Neuronal stem cell (in vitro differentiated cells): ENCODE measurements around the gene CAMTA1.

Experiments
- DNase-seq: peaks from one replicate; pipeline ENCODE4 v3.0.0-alpha.2; 2013; ENCODE audit warnings: low spot score
- H2AFZ ChIP-seq: one replicate; pipeline ENCODE4 v1.6.1; 2013; ENCODE audit warnings: mild to moderate bottlenecking, low read length, inconsistent platforms
- H2AK5ac ChIP-seq: 2 replicates; pipeline ENCODE4 v1.6.1; 2013; ENCODE audit warnings: low read depth, mild to moderate bottlenecking, inconsistent platforms, low read length, moderate library complexity, mixed read lengths
- H2BK120ac ChIP-seq: 2 replicates; pipeline ENCODE4 v1.6.1; 2013; ENCODE audit warnings: low read depth, mild to moderate bottlenecking, inconsistent platforms, low read length, moderate library complexity, mixed read lengths
- H2BK12ac ChIP-seq: one replicate; pipeline ENCODE4 v1.6.1; 2013; ENCODE audit warnings: low read length, inconsistent platforms
- H2BK15ac ChIP-seq: 2 replicates; pipeline ENCODE4 v1.6.1; 2013; ENCODE audit warnings: mild to moderate bottlenecking, low read length, inconsistent platforms, mixed read lengths
- H2BK5ac ChIP-seq: one replicate; pipeline ENCODE4 v1.6.1; 2013; ENCODE audit warnings: inconsistent platforms, mild to moderate bottlenecking, low read length, moderate library complexity
- H3K14ac ChIP-seq: one replicate; pipeline ENCODE4 v1.6.1; 2013; ENCODE audit warnings: low read length, inconsistent platforms
- H3K18ac ChIP-seq: 2 replicates; pipeline ENCODE4 v1.6.1; 2013; ENCODE audit warnings: low read length, inconsistent platforms
- H3K23ac ChIP-seq: 2 replicates; pipeline ENCODE4 v1.6.1; 2013; ENCODE audit warnings: low read depth, mild to moderate bottlenecking, mixed read lengths, low read length, inconsistent platforms; ENCODE audit not compliant: poor library complexity
- H3K27ac ChIP-seq: replicated peaks from 3 replicates; pipeline ENCODE4 v1.5.1; 2013; ENCODE audit warnings: low read length, inconsistent platforms
- H3K27me3 ChIP-seq, 3 experiments: 2 replicates each; pipeline ENCODE4 v1.6.1; 2013; ENCODE audit warnings: low read length in 3 of 3, mild to moderate bottlenecking in 2 of 3, inconsistent platforms in 1 of 3, low read depth in 1 of 3, mixed read lengths in 1 of 3, moderate library complexity in 1 of 3; ENCODE audit not compliant: control insufficient read depth in 3 of 3, insufficient read depth in 3 of 3
- H3K36me3 ChIP-seq, 2 donors: replicated peaks in 1 of 2; 2 replicates each; pipeline ENCODE4 v1.6.1; 2013; ENCODE audit warnings: low read length in 2 of 2; ENCODE audit not compliant: control insufficient read depth in 2 of 2, insufficient read depth in 2 of 2
- H3K4ac ChIP-seq: 2 replicates; pipeline ENCODE4 v1.6.1; 2013; ENCODE audit warnings: inconsistent platforms, mild to moderate bottlenecking, low read length, moderate library complexity
- H3K4me1 ChIP-seq, 2 donors: 1 replicate in 1 of 2; 2 replicates in 1 of 2; pipeline ENCODE4 v1.6.1; 2013; ENCODE audit warnings: low read length in 2 of 2, low read depth in 1 of 2; ENCODE audit not compliant: control insufficient read depth in 2 of 2, insufficient read depth in 1 of 2
- H3K4me2 ChIP-seq: one replicate; pipeline ENCODE4 v1.6.1; 2013; ENCODE audit warnings: mild to moderate bottlenecking, low read length, inconsistent platforms; ENCODE audit not compliant: insufficient read depth, poor library complexity, severe bottlenecking
- H3K4me3 ChIP-seq, 2 donors: 2 replicates each; pipeline ENCODE4 v1.5.1; 2013; ENCODE audit warnings: low read length in 2 of 2, mild to moderate bottlenecking in 2 of 2, inconsistent platforms in 1 of 2, moderate library complexity in 1 of 2
- H3K79me1 ChIP-seq: one replicate; pipeline ENCODE4 v1.6.1; 2013; ENCODE audit warnings: low read depth, mild to moderate bottlenecking, inconsistent platforms, low read length, moderate library complexity
- H3K9ac ChIP-seq: one replicate; pipeline ENCODE4 v1.6.1; 2013; ENCODE audit warnings: mild to moderate bottlenecking, low read depth, low read length, inconsistent platforms; ENCODE audit not compliant: poor library complexity
- H3K9me3 ChIP-seq, 2 donors: replicated peaks in 1 of 2; 2 replicates each; pipeline versions ENCODE3 to v1.6.1; 2013; ENCODE audit warnings: low read length in 2 of 2, mild to moderate bottlenecking in 2 of 2, inconsistent platforms in 1 of 2, low read depth in 1 of 2, mixed read lengths in 1 of 2, moderate library complexity in 1 of 2; ENCODE audit not compliant: control insufficient read depth in 2 of 2, insufficient read depth in 1 of 2
- H4K8ac ChIP-seq: one replicate; pipeline ENCODE4 v1.6.1; 2013; ENCODE audit warnings: low read depth, mild to moderate bottlenecking, inconsistent platforms, low read length, moderate library complexity
- H4K91ac ChIP-seq: one replicate; pipeline ENCODE4 v1.6.1; 2013; ENCODE audit warnings: low read length, low read depth, mild to moderate bottlenecking, inconsistent platforms; ENCODE audit not compliant: poor library complexity
- WGBS, 2 donors: extraction: QIAGEN DNeasy Blood & Tissue Kit; methylation state at CpG; one replicate each; pipeline ENCODE4 v1.1.7; 2013; ENCODE audit warnings: missing lambda C conversion rate in 2 of 2, mixed read lengths in 1 of 2; ENCODE audit not compliant: insufficient read length in 2 of 2, insufficient replicate concordance in 1 of 2; ENCODE audit errors: extremely low coverage in 2 of 2; 5-methylcytosine and 5-hydroxymethylcytosine counted together

CAMTA1 gene

GRCh38 chr1:7313081-7313546 is 527.9 kb downstream of the CAMTA1 start:
- no peak overlapping the region for H2BK12ac ChIP-seq
- H2AFZ ChIP-seq, result no peak overlapping the region
- H3K79me1 ChIP-seq, result no peaks in the 10 kb centered on the region
- H2BK15ac ChIP-seq, result no peak overlapping the region
- no peak overlapping the region for H3K4me3 ChIP-seq
- H3K27me3 ChIP-seq, result no peaks in the 10 kb centered on the region
- peaks cover 0 to 4% of the 10 kb centered on the region in 2 donors for H3K4me1 ChIP-seq
- H3K36me3 ChIP-seq, result no peaks in the 10 kb centered on the region
- no peak for DNase-seq
- H2BK120ac ChIP-seq, result no peak overlapping the region
- H2AK5ac ChIP-seq, result no peak overlapping the region
- H3K4me2 ChIP-seq, result no peak overlapping the region
- no peak overlapping the region for H4K8ac ChIP-seq
- H3K23ac ChIP-seq, result no peak overlapping the region
- no peak overlapping the region for H3K9ac ChIP-seq
- H3K18ac ChIP-seq, result no peak overlapping the region
- no peak overlapping the region for H3K4ac ChIP-seq
- no peaks in the 10 kb centered on the region for H3K9me3 ChIP-seq
- H2BK5ac ChIP-seq, result no peak overlapping the region
- WGBS, 2 donors, result no CpG with 5 or more reads among the region's 8 CpGs
- no peak overlapping the region for H4K91ac ChIP-seq
- H3K14ac ChIP-seq, result no peak overlapping the region
- no peak overlapping the region for H3K27ac ChIP-seq

- Histone ChIP-seq H4K91ac (no peak overlapping the region), H3K27me3 (no peaks in the 10 kb centered on the region), H2BK120ac (no peak overlapping the region), H3K4me2 (no peak overlapping the region), H4K8ac (no peak overlapping the region), H3K9ac (no peak overlapping the region), H2BK5ac (no peak overlapping the region), H3K4me1 (peaks cover 0 to 4% of the 10 kb centered on the region in 2 donors), H3K36me3 (no peaks in the 10 kb centered on the region), H3K27ac (no peak overlapping the region), H3K14ac (no peak overlapping the region), H3K18ac (no peak overlapping the region), H3K9me3 (no peaks in the 10 kb centered on the region), H3K79me1 (no peaks in the 10 kb centered on the region), H2AK5ac (no peak overlapping the region), H3K4me3 (no peak overlapping the region), H3K4ac (no peak overlapping the region), H2BK12ac (no peak overlapping the region), H2BK15ac (no peak overlapping the region), H3K23ac (no peak overlapping the region), H2AFZ (no peak overlapping the region)
- no CpG with 5 or more reads among the region's 5 CpGs for WGBS, 2 donors
- no peak for DNase-seq
Observed at GRCh38 chr1:7313826-7314225, 528.6 kb downstream of the CAMTA1 start.

GRCh38 chr1:7315316-7315715 is 530.1 kb downstream of the CAMTA1 start:
- H2AFZ ChIP-seq, result no peak overlapping the region
- H3K9me3 ChIP-seq, result no peaks in the 10 kb centered on the region
- H2BK12ac ChIP-seq, result no peak overlapping the region
- no CpG with 5 or more reads among the region's 4 CpGs for WGBS, 2 donors
- H4K91ac ChIP-seq, result no peak overlapping the region
- no peak overlapping the region for H3K4ac ChIP-seq
- no peak overlapping the region for H3K14ac ChIP-seq
- no peaks in the 10 kb centered on the region for H3K79me1 ChIP-seq
- peaks cover 0 to 4% of the 10 kb centered on the region in 2 donors for H3K4me1 ChIP-seq
- no peak overlapping the region for H3K4me2 ChIP-seq
- no peak overlapping the region for H2BK120ac ChIP-seq
- H3K27ac ChIP-seq, result no peak overlapping the region
- no peak overlapping the region for H2AK5ac ChIP-seq
- no peak overlapping the region for H3K23ac ChIP-seq
- no peak overlapping the region for H4K8ac ChIP-seq
- no peak overlapping the region for H3K4me3 ChIP-seq
- DNase-seq, result no peak
- H3K36me3 ChIP-seq, result no peaks in the 10 kb centered on the region
- H3K9ac ChIP-seq, result no peak overlapping the region
- H2BK15ac ChIP-seq, result no peak overlapping the region
- no peak overlapping the region for H3K18ac ChIP-seq
- H2BK5ac ChIP-seq, result no peak overlapping the region
- no peaks in the 10 kb centered on the region for H3K27me3 ChIP-seq

- Histone ChIP-seq H3K23ac (no peak overlapping the region), H4K91ac (no peak overlapping the region), H3K18ac (no peak overlapping the region), H2BK120ac (no peak overlapping the region), H3K27ac (no peak overlapping the region), H3K4me3 (no peak overlapping the region), H2BK15ac (no peak overlapping the region), H3K4ac (no peak overlapping the region), H3K9me3 (no peaks in the 10 kb centered on the region), H2AK5ac (no peak overlapping the region), H3K36me3 (no peaks in the 10 kb centered on the region), H3K79me1 (no peaks in the 10 kb centered on the region), H3K4me1 (peaks cover 0 to 4% of the 10 kb centered on the region in 2 donors), H2AFZ (no peak overlapping the region), H3K27me3 (no peaks in the 10 kb centered on the region), H3K9ac (no peak overlapping the region), H3K4me2 (no peak overlapping the region), H2BK12ac (no peak overlapping the region), H4K8ac (no peak overlapping the region), H3K14ac (no peak overlapping the region), H2BK5ac (no peak overlapping the region)
- no peak for DNase-seq
- WGBS, 2 donors, result no CpG with 5 or more reads among the region's 6 CpGs
Observed at GRCh38 chr1:7315946-7316345, 530.7 kb downstream of the CAMTA1 start.
